SK-N-SH (cell line): ENCODE results near the gene ITM2C.

Experiments
- FOXJ3 ChIP-seq: sonication (generic); formaldehyde crosslinking; IDR thresholded peaks from 2 replicates; pipeline ENCODE4 v1.5.1; 2020; ENCODE audit warnings: mild to moderate bottlenecking, missing genetic modification reagents
- NRF1 ChIP-seq: IDR thresholded peaks from 2 replicates; pipeline ENCODE4 v1.6.1; 2012; ENCODE audit warnings: low read depth, mild to moderate bottlenecking, low read length
- SMC3 ChIP-seq: IDR thresholded peaks from 2 replicates; pipeline ENCODE4 v1.6.1; 2012; ENCODE audit warnings: low read depth, low read length, improper control_type of control experiment
- YY1 ChIP-seq: IDR thresholded peaks from 2 replicates; pipeline ENCODE4 v1.4.0; 2012; ENCODE audit warnings: low read depth, mild to moderate bottlenecking
- TF ChIP-seq, protein P1 (sequence below): fragments of 200-600 bp; sonication (generic); IDR thresholded peaks from 2 replicates; pipeline ENCODE4 v1.6.1; 2017; ENCODE audit warnings: antibody characterized with exemption, mild to moderate bottlenecking, moderate library complexity

DNA sequence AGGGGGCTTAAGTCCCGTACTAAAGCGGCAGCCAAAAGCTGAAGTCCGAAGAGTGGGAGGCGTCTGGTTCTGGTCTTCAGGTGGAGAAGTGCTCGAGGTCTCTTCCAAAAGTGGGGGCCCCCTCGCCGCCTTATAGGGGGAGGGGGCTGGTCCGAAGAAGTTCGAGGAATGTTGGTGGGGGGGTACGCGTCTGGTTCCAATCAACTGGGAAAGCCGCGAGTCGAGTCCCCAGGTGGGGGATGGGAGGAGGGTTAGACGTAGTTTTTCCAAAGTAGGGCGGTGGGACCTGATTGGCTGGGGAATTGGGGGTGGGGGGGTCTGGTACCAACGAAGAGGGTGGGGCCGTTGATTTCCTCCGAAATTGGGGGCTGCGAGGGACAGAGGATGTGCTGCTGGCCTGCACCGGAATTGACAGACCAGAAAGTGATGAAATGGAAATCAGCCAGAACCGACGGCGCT is 594 bp downstream of the ITM2C start:
- TF ChIP-seq, protein P1, sequence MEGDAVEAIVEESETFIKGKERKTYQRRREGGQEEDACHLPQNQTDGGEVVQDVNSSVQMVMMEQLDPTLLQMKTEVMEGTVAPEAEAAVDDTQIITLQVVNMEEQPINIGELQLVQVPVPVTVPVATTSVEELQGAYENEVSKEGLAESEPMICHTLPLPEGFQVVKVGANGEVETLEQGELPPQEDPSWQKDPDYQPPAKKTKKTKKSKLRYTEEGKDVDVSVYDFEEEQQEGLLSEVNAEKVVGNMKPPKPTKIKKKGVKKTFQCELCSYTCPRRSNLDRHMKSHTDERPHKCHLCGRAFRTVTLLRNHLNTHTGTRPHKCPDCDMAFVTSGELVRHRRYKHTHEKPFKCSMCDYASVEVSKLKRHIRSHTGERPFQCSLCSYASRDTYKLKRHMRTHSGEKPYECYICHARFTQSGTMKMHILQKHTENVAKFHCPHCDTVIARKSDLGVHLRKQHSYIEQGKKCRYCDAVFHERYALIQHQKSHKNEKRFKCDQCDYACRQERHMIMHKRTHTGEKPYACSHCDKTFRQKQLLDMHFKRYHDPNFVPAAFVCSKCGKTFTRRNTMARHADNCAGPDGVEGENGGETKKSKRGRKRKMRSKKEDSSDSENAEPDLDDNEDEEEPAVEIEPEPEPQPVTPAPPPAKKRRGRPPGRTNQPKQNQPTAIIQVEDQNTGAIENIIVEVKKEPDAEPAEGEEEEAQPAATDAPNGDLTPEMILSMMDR = no peak
- TF ChIP-seq SMC3 = no peak
- no peak for TF ChIP-seq NRF1
- no peak for TF ChIP-seq FOXJ3 (CRISPR knock-in tag)
- TF ChIP-seq YY1 = no peak
